H9 (cell line): Measurements from ENCODE around the gene PRSS23. TPM values are rescaled to one million over a fixed set of nuclear protein-coding genes. Genes with fewer than 3 reads are reported as not detected.

Experiments
- DNase-seq: peaks from one replicate; pipeline ENCODE4 v3.0.0-alpha.2; 2017
- H2AFZ ChIP-seq: one replicate; pipeline ENCODE4 v1.6.1; 2013; ENCODE audit warnings: mild to moderate bottlenecking, low read length, control low read depth, moderate library complexity
- H2AK5ac ChIP-seq: 2 replicates; pipeline ENCODE4 v1.6.1; 2013; ENCODE audit warnings: low read length, control low read depth, mixed read lengths; ENCODE audit not compliant: insufficient read length
- H2BK120ac ChIP-seq: one replicate; pipeline ENCODE4 v1.6.1; 2013; ENCODE audit warnings: low read depth, mild to moderate bottlenecking, low read length, control low read depth, inconsistent platforms; ENCODE audit not compliant: poor library complexity, severe bottlenecking
- H2BK12ac ChIP-seq: 2 replicates; pipeline ENCODE4 v1.6.1; 2013; ENCODE audit warnings: low read length, control low read depth, mixed read lengths, low read depth; ENCODE audit not compliant: insufficient read length
- H2BK15ac ChIP-seq: 2 replicates; pipeline ENCODE4 v1.6.1; 2013; ENCODE audit warnings: low read depth, low read length, control low read depth
- H2BK20ac ChIP-seq: one replicate; pipeline ENCODE4 v1.6.1; 2013; ENCODE audit warnings: low read depth, mild to moderate bottlenecking, low read length, control low read depth, inconsistent platforms; ENCODE audit not compliant: poor library complexity, severe bottlenecking
- H2BK5ac ChIP-seq: 2 replicates; pipeline ENCODE4 v1.6.1; 2013; ENCODE audit warnings: low read length, control low read depth, mixed read lengths; ENCODE audit not compliant: insufficient read length
- H3K14ac ChIP-seq: 2 replicates; pipeline ENCODE4 v1.6.1; 2013; ENCODE audit warnings: low read length, control low read depth; ENCODE audit not compliant: insufficient read depth
- H3K18ac ChIP-seq: 2 replicates; pipeline ENCODE4 v1.6.1; 2013; ENCODE audit warnings: low read depth, mild to moderate bottlenecking, mixed read lengths, low read length, control low read depth; ENCODE audit not compliant: insufficient read length
- H3K23ac ChIP-seq: 2 replicates; pipeline ENCODE4 v1.6.1; 2013; ENCODE audit warnings: low read length, control low read depth, mixed read lengths, low read depth; ENCODE audit not compliant: insufficient read length
- H3K23me2 ChIP-seq: 2 replicates; pipeline ENCODE4 v1.6.1; 2013; ENCODE audit warnings: low read depth, mild to moderate bottlenecking, mixed read lengths, low read length, control low read depth; ENCODE audit not compliant: insufficient read length, poor library complexity, severe bottlenecking
- H3K27ac ChIP-seq: 2 replicates; pipeline ENCODE4 v1.5.1; 2013; ENCODE audit warnings: low read length, control low read depth, mixed read lengths, low read depth; ENCODE audit not compliant: insufficient read length
- H3K27me3 ChIP-seq: 2 replicates; pipeline ENCODE4 v1.6.1; 2013; ENCODE audit warnings: low read length, control low read depth, inconsistent platforms; ENCODE audit not compliant: insufficient read depth
- H3K4ac ChIP-seq: 2 replicates; pipeline ENCODE4 v1.6.1; 2013; ENCODE audit warnings: low read depth, mild to moderate bottlenecking, control low read depth, inconsistent platforms, low read length, moderate library complexity
- H3K4me1 ChIP-seq: 2 replicates; pipeline ENCODE4 v1.6.1; 2013; ENCODE audit warnings: low read length, control low read depth, inconsistent platforms; ENCODE audit not compliant: insufficient read depth
- H3K4me2 ChIP-seq: 2 replicates; pipeline ENCODE4 v1.6.1; 2013; ENCODE audit warnings: low read length, control low read depth, mixed read lengths; ENCODE audit not compliant: insufficient read length, insufficient read depth
- H3K56ac ChIP-seq: 2 replicates; pipeline ENCODE4 v1.6.1; 2013; ENCODE audit warnings: low read depth, mild to moderate bottlenecking, mixed read lengths, low read length, control low read depth; ENCODE audit not compliant: insufficient read length
- H3K79me1 ChIP-seq: 2 replicates; pipeline ENCODE4 v1.6.1; 2013; ENCODE audit warnings: low read depth, mild to moderate bottlenecking, moderate library complexity, low read length, control low read depth, inconsistent platforms; ENCODE audit not compliant: insufficient read depth, poor library complexity, severe bottlenecking
- H3K79me2 ChIP-seq: 2 replicates; pipeline ENCODE4 v1.6.1; 2013; ENCODE audit warnings: low read length, control low read depth, inconsistent platforms; ENCODE audit not compliant: insufficient read depth
- H3K9ac ChIP-seq: 2 replicates; pipeline ENCODE4 v1.6.1; 2013; ENCODE audit warnings: low read length, control low read depth, mixed read lengths; ENCODE audit not compliant: insufficient read length; ENCODE audit errors: extremely low read depth
- H3K9me3 ChIP-seq: one replicate; pipeline ENCODE4 v1.6.1; 2013; ENCODE audit warnings: low read depth, low read length, inconsistent platforms; ENCODE audit not compliant: control insufficient read depth
- H3T11ph ChIP-seq: one replicate; pipeline ENCODE4 v1.6.1; 2013; ENCODE audit warnings: mild to moderate bottlenecking, low read length, control low read depth, inconsistent platforms
- H4K20me1 ChIP-seq: one replicate; pipeline ENCODE4 v1.6.1; 2013; ENCODE audit not compliant: control insufficient read depth, insufficient read length, insufficient read depth
- H4K5ac ChIP-seq: 2 replicates; pipeline ENCODE4 v1.6.1; 2013; ENCODE audit warnings: low read depth, mild to moderate bottlenecking, mixed read lengths, low read length, control low read depth; ENCODE audit not compliant: insufficient read length
- H4K8ac ChIP-seq: replicated peaks from 2 replicates; pipeline ENCODE4 v1.6.1; 2013; ENCODE audit warnings: low read length, control low read depth, mixed read lengths, low read depth; ENCODE audit not compliant: insufficient read length
- H4K91ac ChIP-seq: 2 replicates; pipeline ENCODE4 v1.6.1; 2013; ENCODE audit warnings: low read depth, mild to moderate bottlenecking, moderate library complexity, mixed read lengths, low read length, control low read depth; ENCODE audit not compliant: insufficient read length
- H3K27ac Mint-ChIP-seq, 3 experiments: 2 replicates in 2 of 3; 3 replicates in 1 of 3; pipeline ENCODE4 v1.8.0; 2020 to 2021; ENCODE audit warnings: mixed read lengths in 3 of 3, mild to moderate bottlenecking in 1 of 3, moderate library complexity in 1 of 3
- H3K27me3 Mint-ChIP-seq: 2 replicates; pipeline ENCODE4 v1.8.0; 2021; ENCODE audit warnings: low read depth, mild to moderate bottlenecking, moderate library complexity, mixed read lengths
- H3K36me3 Mint-ChIP-seq, 3 experiments: 2 replicates in 2 of 3; 3 replicates in 1 of 3; pipeline ENCODE4 v1.8.0; 2020 to 2021; ENCODE audit warnings: low read depth in 3 of 3, mixed read lengths in 3 of 3; ENCODE audit not compliant: insufficient read depth in 1 of 3
- H3K4me1 Mint-ChIP-seq, 2 experiments: 2 replicates each; pipeline ENCODE4 v1.8.0; 2020; ENCODE audit warnings: mixed read lengths in 2 of 2
- H3K4me3 Mint-ChIP-seq, 2 experiments: 2 replicates in 1 of 2; 3 replicates in 1 of 2; pipeline ENCODE4 v1.8.0; 2020 to 2021; ENCODE audit warnings: mild to moderate bottlenecking in 2 of 2, mixed read lengths in 2 of 2, moderate library complexity in 1 of 2
- H3K9me3 Mint-ChIP-seq, 2 experiments: 2 replicates in 1 of 2; 3 replicates in 1 of 2; pipeline ENCODE4 v1.8.0; 2020; ENCODE audit warnings: mild to moderate bottlenecking in 2 of 2, mixed read lengths in 2 of 2, moderate library complexity in 1 of 2
- CTCF ChIP-seq: fragments of 200-600 bp; sonication (generic); conservative IDR thresholded peaks from 3 replicates; pipeline ENCODE4 v1.8.0; 2021; ENCODE audit warnings: antibody characterized with exemption, mild to moderate bottlenecking
- WGBS: extraction: QIAGEN DNeasy Blood & Tissue Kit; methylation state at CpG from one replicate; pipeline ENCODE4 v1.1.7; 2013; ENCODE audit warnings: missing lambda C conversion rate, low lambda C conversion rate, mixed read lengths; ENCODE audit not compliant: insufficient read length; ENCODE audit errors: extremely low coverage; 5-methylcytosine and 5-hydroxymethylcytosine counted together
- total RNA-seq: library from RNA; stranded (reverse); gene quantifications from 2 replicates; pipeline ENCODE4 v1.2.1, GENCODE V29; 2021

PRSS23 gene
- total RNA-seq, 1 experiment from 2014 or later, result 6.9 TPM

- no peak overlapping the region for H3K9ac ChIP-seq
- no peaks in the 10 kb centered on the region for H3K23me2 ChIP-seq
- no peak overlapping the region for H2BK20ac ChIP-seq
- no peak overlapping the region for H3K4ac ChIP-seq
- H3K4me1 ChIP-seq, result peaks cover 1% of the 10 kb centered on the region; the same call in 1 of the 2 replicates
- no peak overlapping the region for H3K14ac ChIP-seq
- TF ChIP-seq CTCF, result no peak
- H2BK15ac ChIP-seq, result no peak overlapping the region
- no peak overlapping the region for H2AFZ ChIP-seq
- no peak for DNase-seq
- no peak overlapping the region for H3K56ac ChIP-seq
- peaks cover 4% of the 10 kb centered on the region for H3K27me3 Mint-ChIP-seq
- H3K27me3 ChIP-seq, result no peaks in the 10 kb centered on the region
- WGBS, result no CpG with 5 or more reads among the region's 3 CpGs
- no peak overlapping the region for H3K4me3 Mint-ChIP-seq
- peaks cover 1 to 14% (median 8%) of the 10 kb centered on the region in 3 experiments; a peak in 4 of 7 replicates for H3K36me3 Mint-ChIP-seq
- H3K4me2 ChIP-seq, result no peak overlapping the region
- no peak overlapping the region for H2AK5ac ChIP-seq
- H2BK5ac ChIP-seq, result no peak overlapping the region
- no peaks in the 10 kb centered on the region for H3K79me2 ChIP-seq
- H4K91ac ChIP-seq, result no peak overlapping the region
- H3T11ph ChIP-seq, result no peak overlapping the region
- no peak overlapping the region for H3K27ac Mint-ChIP-seq
- no peak overlapping the region for H4K8ac ChIP-seq
- no peak overlapping the region for H2BK12ac ChIP-seq
- H3K18ac ChIP-seq, result no peak overlapping the region
- no peaks in the 10 kb centered on the region for H3K9me3 ChIP-seq
- H3K23ac ChIP-seq, result no peak overlapping the region
- H3K4me1 Mint-ChIP-seq, result peaks cover 36 to 40% of the 10 kb centered on the region in 2 experiments
- H4K5ac ChIP-seq, result no peak overlapping the region
- H3K79me1 ChIP-seq, result no peaks in the 10 kb centered on the region
- no peaks in the 10 kb centered on the region for H4K20me1 ChIP-seq
- H3K27ac ChIP-seq, result no peak overlapping the region
- H2BK120ac ChIP-seq, result no peak overlapping the region
- H3K9me3 Mint-ChIP-seq, result no peaks in the 10 kb centered on the region
Observed at GRCh38 chr11:86806903-86807302, 6.6 kb downstream of the PRSS23 start.
